COR-L47 (cell line): ENCODE data around the gene MRAP.
"Not testable (repeated sequence)": the region's sequence is repeated elsewhere in the genome, so short reads cannot be mapped to it uniquely, and the experiment has no call there.

Experiments
- DNase-seq: peaks from one replicate; lab custom pipeline; 2025; lab: John Stamatoyannopoulos, UW

The MRAP gene

GRCh38 chr21:32298658-32299081, at the start of gene MRAP:
Gene MRAP (plus strand): TSS chr21:32298855. CDS start chr21:32298972, 117 bp downstream.
- DNase-seq, result no peak

GRCh38 chr21:32249511-32250280, 49.0 kb upstream of the MRAP start:
- no peak for DNase-seq

- no peak for DNase-seq
Measured at GRCh38 chr21:32252136-32252535, 46.5 kb upstream of the MRAP start.

GRCh38 chr21:32253215-32253641, 45.4 kb upstream of the MRAP start:
- no peak for DNase-seq

GRCh38 chr21:32256251-32256650, 42.4 kb upstream of the MRAP start:
- DNase-seq, result no peak

- DNase-seq, result peak; percentile 89
Measured at GRCh38 chr21:32256873-32257620, 41.6 kb upstream of the MRAP start.

- DNase-seq, result peak; percentile 81
Measured at GRCh38 chr21:32257962-32258785, 40.5 kb upstream of the MRAP start.

- DNase-seq, result not testable (repeated sequence)
Measured at GRCh38 chr21:32258786-32259048, 39.9 kb upstream of the MRAP start.

GRCh38 chr21:32260130-32260529, 38.5 kb upstream of the MRAP start:
- no peak for DNase-seq

GRCh38 chr21:32261929-32262328, 36.7 kb upstream of the MRAP start:
- no peak for DNase-seq

GRCh38 chr21:32265321-32265720, 33.3 kb upstream of the MRAP start:
- not testable (repeated sequence) for DNase-seq

GRCh38 chr21:32270748-32271147, 27.9 kb upstream of the MRAP start:
- no peak for DNase-seq

GRCh38 chr21:32276671-32277070, 22.0 kb upstream of the MRAP start:
- no peak for DNase-seq

GRCh38 chr21:32278103-32278502, 20.6 kb upstream of the MRAP start:
- DNase-seq, result no peak

- peak; percentile 94 for DNase-seq
Measured at GRCh38 chr21:32278518-32279376, 19.9 kb upstream of the MRAP start, which contains the start of gene MIS18A. Gene MIS18A (minus strand): TSS chr21:32279049. CDS start chr21:32279014, 35 bp downstream.

GRCh38 chr21:32279377-32279680, 19.3 kb upstream of the MRAP start:
- DNase-seq, result no peak

- no peak for DNase-seq
Measured at GRCh38 chr21:32281531-32281930, 17.1 kb upstream of the MRAP start.

GRCh38 chr21:32282992-32283391, 15.7 kb upstream of the MRAP start:
- DNase-seq, result no peak

GRCh38 chr21:32285476-32285875, 13.2 kb upstream of the MRAP start:
- DNase-seq, result no peak

GRCh38 chr21:32297449-32297848, 1.2 kb upstream of the MRAP start:
- no peak for DNase-seq

- no peak for DNase-seq
Measured at GRCh38 chr21:32298148-32298559, 501 bp upstream of the MRAP start.

- no peak for DNase-seq
Measured at GRCh38 chr21:32299695-32300094, 1.0 kb downstream of the MRAP start.
